CD14-positive monocyte (primary cell): Measurements from ENCODE around the gene ZNF10. TPM values are rescaled to one million over a fixed set of nuclear protein-coding genes. Genes with fewer than 3 reads are reported as not detected.

Experiments
- DNase-seq, 3 donors: peaks; one replicate each; pipeline ENCODE4 v3.0.0-alpha.2; 2011 to 2022
- H2AFZ ChIP-seq: 2 replicates; pipeline ENCODE4 v1.6.0; 2012; ENCODE audit warnings: mild to moderate bottlenecking, low read depth, low read length, inconsistent platforms; ENCODE audit not compliant: insufficient read depth, poor library complexity, severe bottlenecking
- H3K27ac ChIP-seq, 2 donors: 1 replicate in 1 of 2; 2 replicates in 1 of 2; pipeline ENCODE4 v1.5.1; 2012 to 2013; ENCODE audit warnings: low read length in 2 of 2, control low read depth in 1 of 2, inconsistent platforms in 1 of 2, low read depth in 1 of 2, mild to moderate bottlenecking in 1 of 2
- H3K27me3 ChIP-seq, 2 donors: one replicate each; pipeline versions ENCODE4 v1.6.0 to v1.6.1; 2011 to 2013; ENCODE audit warnings: low read length in 2 of 2; ENCODE audit not compliant: control insufficient read depth in 2 of 2, insufficient read depth in 2 of 2
- H3K36me3 ChIP-seq, 2 donors: replicated peaks in 1 of 2; 1 replicate in 1 of 2; 2 replicates in 1 of 2; pipeline versions ENCODE4 v1.5.1 to v1.6.1; 2012 to 2013; ENCODE audit warnings: low read length in 2 of 2, control low read depth in 1 of 2, inconsistent platforms in 1 of 2, mild to moderate bottlenecking in 1 of 2; ENCODE audit not compliant: insufficient read depth in 2 of 2, control insufficient read depth in 1 of 2
- H3K4me1 ChIP-seq, 2 donors: 1 replicate in 1 of 2; 2 replicates in 1 of 2; pipeline versions ENCODE4 v1.5.1 to v1.6.1; 2012 to 2013; ENCODE audit warnings: low read length in 2 of 2, control low read depth in 1 of 2, inconsistent platforms in 1 of 2, mild to moderate bottlenecking in 1 of 2, moderate library complexity in 1 of 2; ENCODE audit not compliant: insufficient read depth in 2 of 2, control insufficient read depth in 1 of 2
- H3K4me2 ChIP-seq: replicated peaks from 2 replicates; pipeline ENCODE3; 2012; ENCODE audit warnings: low read length, moderate library complexity, mild to moderate bottlenecking; ENCODE audit not compliant: poor library complexity, severe bottlenecking; ENCODE audit errors: extremely low read depth
- H3K4me3 ChIP-seq, 3 experiments: fragments of 200-600 bp in 1 of 3; sonication (generic) in 1 of 3; replicated peaks in 1 of 3; 1 replicate in 2 of 3; 2 replicates in 1 of 3; pipeline ENCODE4 v1.5.1; 2011 to 2013; ENCODE audit warnings: low read length in 3 of 3, mild to moderate bottlenecking in 3 of 3, control low read depth in 2 of 3, low read depth in 2 of 3, inconsistent platforms in 1 of 3, moderate library complexity in 1 of 3
- H3K79me2 ChIP-seq: 2 replicates; pipeline ENCODE4 v1.6.0; 2012; ENCODE audit warnings: mild to moderate bottlenecking, control low read depth, inconsistent platforms, low read length, moderate library complexity; ENCODE audit not compliant: insufficient read depth
- H3K9ac ChIP-seq: 2 replicates; pipeline ENCODE4 v1.6.0; 2017; ENCODE audit warnings: low read length, mild to moderate bottlenecking; ENCODE audit not compliant: insufficient read depth, poor library complexity, severe bottlenecking
- H3K9me3 ChIP-seq, 2 donors: replicated peaks in 1 of 2; 1 replicate in 1 of 2; 2 replicates in 1 of 2; pipeline versions ENCODE4 v1.5.1 to v1.6.1; 2012 to 2013; ENCODE audit warnings: low read length in 2 of 2, control low read depth in 1 of 2; ENCODE audit not compliant: control insufficient read depth in 1 of 2, insufficient read depth in 1 of 2
- H4K20me1 ChIP-seq: 2 replicates; pipeline ENCODE4 v1.6.0; 2012; ENCODE audit warnings: mild to moderate bottlenecking, low read length, control low read depth, moderate library complexity; ENCODE audit not compliant: insufficient read depth
- H3K27ac Mint-ChIP-seq, 7 donors: one replicate each; pipeline ENCODE4 v1.8.0; 2020; ENCODE audit warnings: mild to moderate bottlenecking in 7 of 7, mixed read lengths in 7 of 7, moderate library complexity in 6 of 7, inconsistent platforms in 2 of 7
- H3K27me3 Mint-ChIP-seq, 3 donors: one replicate each; pipeline ENCODE4 v1.8.0; 2021 to 2022; ENCODE audit warnings: low read depth in 3 of 3, mild to moderate bottlenecking in 3 of 3, mixed read lengths in 3 of 3, moderate library complexity in 3 of 3, inconsistent platforms in 1 of 3
- H3K36me3 Mint-ChIP-seq, 2 donors: one replicate each; pipeline ENCODE4 v1.8.0; 2020; ENCODE audit warnings: mixed read lengths in 2 of 2, inconsistent platforms in 1 of 2, mild to moderate bottlenecking in 1 of 2
- H3K4me1 Mint-ChIP-seq: one replicate; pipeline ENCODE4 v1.8.0; 2020; ENCODE audit warnings: mild to moderate bottlenecking, mixed read lengths
- H3K4me3 Mint-ChIP-seq, 2 donors: one replicate each; pipeline ENCODE4 v1.8.0; 2020; ENCODE audit warnings: mild to moderate bottlenecking in 2 of 2, mixed read lengths in 2 of 2, moderate library complexity in 1 of 2
- H3K9me3 Mint-ChIP-seq, 7 donors: one replicate each; pipeline ENCODE4 v1.8.0; 2020 to 2022; ENCODE audit warnings: mixed read lengths in 7 of 7, mild to moderate bottlenecking in 6 of 7, moderate library complexity in 6 of 7, inconsistent platforms in 2 of 7
- CTCF ChIP-seq: fragments of 200-600 bp; IDR thresholded peaks from one replicate; pipeline ENCODE4 v1.8.0; 2022; ENCODE audit warnings: antibody characterized with exemption, mild to moderate bottlenecking
- WGBS: methylation state at CpG from one replicate; pipeline ENCODE4 v1.1.5; 2013; ENCODE audit warnings: missing lambda C conversion rate; ENCODE audit not compliant: insufficient coverage; 5-methylcytosine and 5-hydroxymethylcytosine counted together
- intact Hi-C, 2 donors: fragments of 100-400 bp; cut with micrococcal nuclease; formaldehyde crosslinking; loops; one replicate each; pipeline versions ENCODE4 v1.15.0 to v1.15.1; 2023
- polyA plus RNA-seq, 3 donors: library from polyadenylated mRNA; depleted of rRNA in 1 of 3; unstranded in 2 of 3; stranded (reverse) in 1 of 3; fragments of 300-500 nt in 2 of 3; fragments of >200 nt in 1 of 3; fragmentation: Illumina TruSeq in 2 of 3; gene quantifications; 1 replicate in 2 of 3; 2 replicates in 1 of 3; pipeline ENCODE4 v1.2.3, GENCODE V29; 2012 to 2021

The ZNF10 gene
- polyA plus RNA-seq, 3 donors: 0.68 to 1.00 (median 0.79) TPM

DNA sequence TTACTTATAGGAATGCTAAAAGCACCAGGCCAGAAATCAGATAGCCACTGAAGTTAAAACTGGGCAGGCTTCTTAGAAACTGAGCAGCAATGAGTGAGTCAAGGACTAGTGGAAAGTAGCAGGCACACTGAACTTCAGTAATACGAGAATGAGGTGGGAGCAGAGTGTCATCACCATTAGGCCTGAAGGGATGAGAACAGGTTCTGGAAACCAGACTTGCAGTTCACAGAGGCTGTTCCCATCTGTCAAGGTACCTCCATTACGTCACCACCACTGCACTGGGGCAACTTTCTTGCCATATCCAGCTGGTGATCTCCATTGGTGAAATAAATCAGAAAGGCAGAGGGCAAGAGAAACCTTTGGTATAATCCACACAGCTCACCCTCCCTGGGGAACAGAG is 15.6 kb downstream of the ZNF10 start:
- intact Hi-C loops: no loop called here
- no peak overlapping the region for H3K4me3 ChIP-seq
- peaks cover 38 to 95% (median 71%) of the 10 kb centered on the region in 7 donors for H3K9me3 Mint-ChIP-seq
- H3K36me3 ChIP-seq: peaks cover 0 to 30% of the 10 kb centered on the region in 2 donors
- peaks cover 0 to 1% (median 0%) of the 10 kb centered on the region in 3 donors for H3K27me3 Mint-ChIP-seq
- no peak overlapping the region for H3K4me2 ChIP-seq
- peaks cover 62 to 88% of the 10 kb centered on the region in 2 donors for H3K9me3 ChIP-seq
- no peak for DNase-seq
- no peak overlapping the region for H3K4me3 Mint-ChIP-seq
- H3K9ac ChIP-seq: no peak overlapping the region
- no peaks in the 10 kb centered on the region for H3K4me1 Mint-ChIP-seq
- no peak overlapping the region for H2AFZ ChIP-seq
- WGBS: 100% methylated on average over 1 of the region's 2 CpGs
- no peaks in the 10 kb centered on the region for H4K20me1 ChIP-seq
- no peaks in the 10 kb centered on the region for H3K79me2 ChIP-seq
- H3K27ac Mint-ChIP-seq: no peak overlapping the region
- H3K4me1 ChIP-seq: no peaks in the 10 kb centered on the region
- peaks cover 20 to 29% of the 10 kb centered on the region in 2 donors for H3K36me3 Mint-ChIP-seq
- H3K27ac ChIP-seq: no peak overlapping the region
- H3K27me3 ChIP-seq: no peaks in the 10 kb centered on the region
- no peak for TF ChIP-seq CTCF

- peaks cover 0 to under 1% (median 0%) of the 10 kb centered on the region in 3 donors for H3K27me3 Mint-ChIP-seq
- no peaks in the 10 kb centered on the region for H4K20me1 ChIP-seq
- H3K4me1 Mint-ChIP-seq: no peaks in the 10 kb centered on the region
- H3K4me2 ChIP-seq: no peak overlapping the region
- WGBS: no CpG with 5 or more reads among the region's 2 CpGs
- intact Hi-C loops: no loop called here
- peak overlapping the region in 1 of 3 experiments; percentile 2 for H3K4me3 ChIP-seq
- no peaks in the 10 kb centered on the region for H3K4me1 ChIP-seq
- peaks cover 27 to 37% of the 10 kb centered on the region in 2 donors for H3K36me3 Mint-ChIP-seq
- no peak for DNase-seq
- H2AFZ ChIP-seq: no peak overlapping the region
- TF ChIP-seq CTCF: no peak
- H3K9ac ChIP-seq: no peak overlapping the region
- H3K9me3 ChIP-seq: peaks cover 46 to 95% of the 10 kb centered on the region in 2 donors
- no peak overlapping the region for H3K4me3 Mint-ChIP-seq
- H3K27me3 ChIP-seq: no peaks in the 10 kb centered on the region
- H3K9me3 Mint-ChIP-seq: peaks cover 41 to 95% (median 85%) of the 10 kb centered on the region in 7 donors
- no peaks in the 10 kb centered on the region for H3K79me2 ChIP-seq
- peaks cover 0 to 45% of the 10 kb centered on the region in 2 donors for H3K36me3 ChIP-seq
- H3K27ac Mint-ChIP-seq: no peak overlapping the region
- no peak overlapping the region for H3K27ac ChIP-seq
These were observed 25.8 kb downstream of the ZNF10 start for GRCh38 chr12:133156125-133156690.
